HG03045 (cell line): ENCODE measurements around the gene DHX58.
"Not testable (repeated sequence)": the region's sequence is repeated elsewhere in the genome, so short reads cannot be mapped to it uniquely, and the experiment has no call there.

Experiments
- ATAC-seq: cut with Tn5 transposase; IDR thresholded peaks from one replicate; pipeline ENCODE4 v1.9.1; 2021; ENCODE audit warnings: mild to moderate bottlenecking, moderate library complexity; ENCODE audit not compliant: unreplicated experiment

DHX58 gene

GRCh38 chr17:42112552-42113176, at the start of gene DHX58:
Gene DHX58, minus strand, starts transcription at chr17:42112714. Its CDS starts 822 bp downstream, at chr17:42111892.
- ATAC-seq = peak; percentile 65

GRCh38 chr17:42160531-42160910, 48.0 kb upstream of the DHX58 start:
- no peak for ATAC-seq

GRCh38 chr17:42159796-42160530, 47.4 kb upstream of the DHX58 start:
- no peak for ATAC-seq

GRCh38 chr17:42155614-42156045, 43.1 kb upstream of the DHX58 start:
- no peak for ATAC-seq

- no peak for ATAC-seq
Measured at GRCh38 chr17:42153919-42154742, 41.6 kb upstream of the DHX58 start.

- ATAC-seq = no peak
Measured at GRCh38 chr17:42146911-42147607, 34.5 kb upstream of the DHX58 start.

- ATAC-seq = not testable (repeated sequence)
Measured at GRCh38 chr17:42143138-42143537, 30.6 kb upstream of the DHX58 start.

GRCh38 chr17:42142371-42142896, 29.9 kb upstream of the DHX58 start:
- ATAC-seq = no peak

- ATAC-seq = no peak
Measured at GRCh38 chr17:42141382-42141781, 28.9 kb upstream of the DHX58 start.

GRCh38 chr17:42140690-42141089, 28.2 kb upstream of the DHX58 start:
- ATAC-seq = not testable (repeated sequence)

GRCh38 chr17:42138749-42139492, 26.4 kb upstream of the DHX58 start:
- ATAC-seq = no peak

GRCh38 chr17:42136654-42137051, 24.1 kb upstream of the DHX58 start:
- ATAC-seq = no peak

- ATAC-seq = no peak
Measured at GRCh38 chr17:42135664-42136653, 23.4 kb upstream of the DHX58 start.

GRCh38 chr17:42135151-42135550, 22.6 kb upstream of the DHX58 start:
- no peak for ATAC-seq

- no peak for ATAC-seq
Measured at GRCh38 chr17:42133461-42134041, 21.0 kb upstream of the DHX58 start.

GRCh38 chr17:42132941-42133340, 20.4 kb upstream of the DHX58 start:
- ATAC-seq = no peak

- ATAC-seq = no peak
Measured at GRCh38 chr17:42131981-42132432, 19.5 kb upstream of the DHX58 start.

- ATAC-seq = no peak
Measured at GRCh38 chr17:42131232-42131631, 18.7 kb upstream of the DHX58 start.
